DLD1 (cell line): ENCODE data around the gene ATP6V0C.

Source experiments
- in situ Hi-C: cut with HindIII; loops from 2 replicates; pipeline ENCODE4 v1.10.0; 2017; ENCODE audit warnings: low sequenced_read_pairs

ATP6V0C gene

GRCh38 chr16:2513405-2514332 lies at the start of gene ATP6V0C:
TSS of gene ATP6V0C (plus strand) at chr16:2513952. CDS start at chr16:2514104, 152 bp downstream.
- in situ Hi-C loops: no loop called here

- in situ Hi-C loops: no loop called here
Observed at GRCh38 chr16:2464333-2464732, 49.4 kb upstream of the ATP6V0C start.

DNA sequence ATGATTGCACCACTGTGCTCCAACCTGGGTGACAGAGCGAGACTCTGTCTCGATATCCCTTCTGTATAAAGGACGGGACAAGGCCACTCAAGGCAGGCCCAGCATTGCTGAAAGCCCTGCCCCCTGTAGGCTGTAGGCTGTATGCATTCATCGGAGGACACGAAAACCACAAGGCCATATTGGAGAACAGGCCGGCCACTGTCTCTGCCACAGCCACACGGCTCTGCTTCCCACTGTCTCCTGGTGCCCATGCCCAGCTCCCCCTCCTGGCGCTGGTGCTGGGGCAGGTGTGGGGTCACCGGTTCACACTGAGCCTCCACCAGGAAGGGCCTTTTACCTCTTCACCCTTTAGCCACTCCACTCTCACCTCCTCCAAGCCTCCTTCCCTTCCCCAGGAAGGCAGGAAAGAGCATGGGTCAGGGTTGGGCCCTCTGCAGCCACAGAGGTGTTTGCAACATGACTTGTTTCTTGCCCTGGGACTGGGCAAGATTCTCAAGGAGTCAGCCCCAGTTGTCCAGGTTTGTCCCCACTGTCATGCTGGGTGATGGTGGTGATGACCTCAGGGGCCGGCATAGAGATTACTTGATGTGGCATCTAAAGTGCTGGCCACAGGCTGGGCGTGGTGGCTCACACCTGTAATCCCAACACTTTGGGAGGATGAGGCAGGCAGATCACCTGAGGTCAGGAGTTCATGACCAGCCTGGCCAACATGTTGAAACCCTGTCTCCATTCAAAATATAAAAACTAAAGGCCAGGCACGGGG lies 47.9 kb upstream of the ATP6V0C start:
- in situ Hi-C loops: no loop called here

- in situ Hi-C loops: no loop called here
Observed at GRCh38 chr16:2466667-2467527, 46.9 kb upstream of the ATP6V0C start.

DNA sequence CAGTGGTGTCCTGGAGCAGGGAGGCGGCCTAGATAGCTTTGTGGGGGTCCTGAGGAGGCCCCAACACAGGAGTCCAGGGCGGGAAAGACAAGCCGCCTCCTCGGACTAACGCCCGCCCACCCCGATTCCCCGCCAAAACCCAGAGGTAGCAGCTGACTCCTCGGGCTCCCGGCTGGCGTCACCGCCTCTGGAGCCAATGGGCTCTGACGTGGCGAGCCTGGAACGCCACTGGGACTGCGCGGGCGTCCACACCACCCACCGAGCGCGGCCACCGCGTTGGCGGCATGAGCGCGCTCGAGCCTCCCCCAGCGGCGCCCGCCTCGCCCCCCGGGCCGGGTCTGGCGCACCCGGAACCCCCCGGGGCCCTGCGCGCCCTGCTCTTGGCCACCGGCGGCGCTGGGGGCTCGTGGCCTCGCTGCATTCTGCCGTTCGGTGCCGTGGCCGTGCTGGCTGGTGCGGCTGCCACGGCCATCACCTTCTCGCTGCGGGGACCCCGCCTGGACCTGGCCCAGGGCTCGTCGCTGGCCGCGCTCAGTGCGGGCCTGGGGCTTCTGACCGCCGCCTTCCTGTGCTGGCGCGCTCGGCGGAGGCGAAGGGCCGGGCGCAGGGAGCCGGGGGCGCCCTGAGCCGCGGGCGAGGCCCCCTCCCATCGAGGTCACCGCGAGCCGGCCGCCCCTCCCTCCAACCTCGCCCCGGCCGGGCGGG lies 46.1 kb upstream of the ATP6V0C start:
- in situ Hi-C loops: no loop called here

DNA sequence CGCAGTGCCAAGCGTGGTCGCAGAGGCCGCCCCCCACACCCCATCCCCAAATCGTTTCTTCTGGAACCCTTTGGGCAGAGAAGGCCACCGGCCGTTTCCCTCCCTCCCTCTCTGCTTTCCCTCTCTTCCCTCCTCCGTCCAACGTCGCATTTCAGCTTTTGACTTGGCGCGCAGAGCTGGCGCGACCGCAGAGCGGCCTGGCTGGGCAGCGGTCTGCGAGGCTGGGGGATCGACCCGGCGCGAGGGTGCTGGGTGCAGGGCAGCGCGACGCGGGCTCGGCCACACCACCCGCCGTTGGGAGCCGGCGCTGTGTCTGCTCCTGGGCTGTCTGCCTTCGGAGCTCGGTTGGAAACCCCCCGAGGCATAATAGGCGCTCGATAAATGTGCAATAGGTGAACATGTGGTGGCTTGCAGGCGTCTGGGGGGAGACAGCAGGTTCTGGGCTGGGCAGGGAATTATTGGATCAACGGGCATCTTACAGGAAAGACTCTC lies 45.5 kb upstream of the ATP6V0C start:
- in situ Hi-C loops: no loop called here

GRCh38 chr16:2468725-2469398 lies 44.9 kb upstream of the ATP6V0C start:
- in situ Hi-C loops: no loop called here

DNA sequence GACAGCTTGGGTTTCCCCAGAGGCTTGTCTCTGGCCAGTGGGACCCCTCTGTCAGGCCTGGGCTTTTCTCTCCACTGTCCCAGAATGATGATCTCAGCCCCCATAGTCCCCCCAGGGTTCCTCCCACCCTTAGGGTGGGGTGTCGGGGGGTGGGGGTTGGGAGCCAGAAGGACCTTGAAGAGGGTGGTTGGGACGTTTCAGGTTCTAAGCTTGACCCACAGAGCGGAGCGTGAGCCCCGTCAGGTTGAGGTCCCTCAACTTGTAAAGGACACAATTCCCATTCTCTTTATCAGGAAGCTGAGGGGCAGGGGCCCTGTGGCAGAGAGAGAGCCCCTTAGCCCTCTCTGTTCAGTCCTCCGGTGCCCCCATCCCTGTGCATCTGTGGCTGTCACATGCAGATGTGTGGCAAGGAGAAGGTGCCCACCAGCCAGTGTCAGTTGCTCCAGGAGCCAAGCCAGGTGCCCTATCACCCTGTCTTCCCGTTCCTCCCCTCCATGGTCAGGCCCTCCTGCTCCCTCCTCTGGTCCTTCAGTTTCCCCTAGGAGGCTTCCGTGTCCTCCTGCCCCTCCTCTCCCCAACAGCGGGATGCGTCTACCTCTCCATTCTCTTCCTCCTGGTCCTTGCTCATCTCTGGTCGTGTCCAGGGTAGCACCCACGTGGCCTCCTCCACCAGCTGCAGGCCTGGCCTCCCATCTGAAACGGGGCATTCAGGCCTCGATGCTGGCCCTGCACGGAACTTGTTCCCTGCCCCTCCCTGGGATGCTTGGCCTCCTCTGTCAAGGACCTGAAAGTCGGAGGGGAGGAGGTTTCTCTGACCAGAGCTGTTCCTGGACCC lies 44.1 kb upstream of the ATP6V0C start:
- in situ Hi-C loops: no loop called here

GRCh38 chr16:2470234-2470601 lies 43.5 kb upstream of the ATP6V0C start:
- in situ Hi-C loops: no loop called here

- in situ Hi-C loops: no loop called here
Observed at GRCh38 chr16:2470603-2471015, 43.1 kb upstream of the ATP6V0C start.

DNA sequence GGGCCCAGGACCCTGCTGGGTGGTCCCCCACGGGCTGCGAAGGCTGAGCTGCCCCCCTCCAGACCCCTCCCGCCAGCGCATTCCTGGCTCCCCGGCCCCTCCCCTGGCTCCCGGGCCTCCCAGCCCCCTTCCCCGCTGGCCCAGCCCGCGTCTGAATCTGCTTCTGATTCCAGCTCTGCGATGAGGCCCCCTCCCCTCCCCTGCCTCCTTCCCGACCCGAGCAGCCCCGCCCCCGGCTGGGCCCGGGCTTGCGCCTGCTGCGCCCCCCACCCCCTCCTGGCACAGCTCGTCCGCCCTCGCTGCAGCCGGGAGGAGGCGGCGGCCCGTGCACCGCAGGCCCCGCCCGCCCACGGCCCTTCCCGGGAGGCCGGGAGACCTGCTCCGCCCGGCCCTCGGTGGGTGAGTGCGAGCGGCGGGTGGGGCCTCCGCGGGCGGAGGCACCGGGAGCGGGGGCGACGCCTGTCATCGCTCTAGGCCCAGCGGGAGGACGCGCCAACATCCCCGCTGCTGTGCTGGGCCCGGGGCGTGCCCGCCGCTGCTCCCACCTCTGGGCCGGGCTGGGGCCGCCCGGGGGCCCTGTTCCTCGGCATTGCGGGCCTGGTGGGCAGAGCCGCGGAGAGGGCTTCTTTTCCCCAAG lies 42.6 kb upstream of the ATP6V0C start, which contains the start of gene NTN3:
TSS of gene NTN3 (plus strand) at position 282 of the 637 bp plus-strand sequence. CDS start 405 bp downstream, outside the sequence.
- in situ Hi-C loops: no loop called here

DNA sequence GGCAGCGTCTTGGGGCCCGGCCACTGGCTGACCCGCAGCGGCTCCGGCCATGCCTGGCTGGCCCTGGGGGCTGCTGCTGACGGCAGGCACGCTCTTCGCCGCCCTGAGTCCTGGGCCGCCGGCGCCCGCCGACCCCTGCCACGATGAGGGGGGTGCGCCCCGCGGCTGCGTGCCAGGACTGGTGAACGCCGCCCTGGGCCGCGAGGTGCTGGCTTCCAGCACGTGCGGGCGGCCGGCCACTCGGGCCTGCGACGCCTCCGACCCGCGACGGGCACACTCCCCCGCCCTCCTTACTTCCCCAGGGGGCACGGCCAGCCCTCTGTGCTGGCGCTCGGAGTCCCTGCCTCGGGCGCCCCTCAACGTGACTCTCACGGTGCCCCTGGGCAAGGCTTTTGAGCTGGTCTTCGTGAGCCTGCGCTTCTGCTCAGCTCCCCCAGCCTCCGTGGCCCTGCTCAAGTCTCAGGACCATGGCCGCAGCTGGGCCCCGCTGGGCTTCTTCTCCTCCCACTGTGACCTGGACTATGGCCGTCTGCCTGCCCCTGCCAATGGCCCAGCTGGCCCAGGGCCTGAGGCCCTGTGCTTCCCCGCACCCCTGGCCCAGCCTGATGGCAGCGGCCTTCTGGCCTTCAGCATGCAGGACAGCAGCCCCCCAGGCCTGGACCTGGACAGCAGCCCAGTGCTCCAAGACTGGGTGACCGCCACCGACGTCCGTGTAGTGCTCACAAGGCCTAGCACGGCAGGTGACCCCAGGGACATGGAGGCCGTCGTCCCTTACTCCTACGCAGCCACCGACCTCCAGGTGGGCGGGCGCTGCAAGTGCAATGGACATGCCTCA lies 41.9 kb upstream of the ATP6V0C start:
- in situ Hi-C loops: no loop called here

DNA sequence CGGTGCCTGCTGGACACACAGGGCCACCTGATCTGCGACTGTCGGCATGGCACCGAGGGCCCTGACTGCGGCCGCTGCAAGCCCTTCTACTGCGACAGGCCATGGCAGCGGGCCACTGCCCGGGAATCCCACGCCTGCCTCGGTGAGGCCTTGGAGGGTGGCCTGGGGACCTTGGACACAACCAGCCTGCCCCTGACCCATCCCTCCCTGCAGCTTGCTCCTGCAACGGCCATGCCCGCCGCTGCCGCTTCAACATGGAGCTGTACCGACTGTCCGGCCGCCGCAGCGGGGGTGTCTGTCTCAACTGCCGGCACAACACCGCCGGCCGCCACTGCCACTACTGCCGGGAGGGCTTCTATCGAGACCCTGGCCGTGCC lies 41.3 kb upstream of the ATP6V0C start:
- in situ Hi-C loops: no loop called here

DNA sequence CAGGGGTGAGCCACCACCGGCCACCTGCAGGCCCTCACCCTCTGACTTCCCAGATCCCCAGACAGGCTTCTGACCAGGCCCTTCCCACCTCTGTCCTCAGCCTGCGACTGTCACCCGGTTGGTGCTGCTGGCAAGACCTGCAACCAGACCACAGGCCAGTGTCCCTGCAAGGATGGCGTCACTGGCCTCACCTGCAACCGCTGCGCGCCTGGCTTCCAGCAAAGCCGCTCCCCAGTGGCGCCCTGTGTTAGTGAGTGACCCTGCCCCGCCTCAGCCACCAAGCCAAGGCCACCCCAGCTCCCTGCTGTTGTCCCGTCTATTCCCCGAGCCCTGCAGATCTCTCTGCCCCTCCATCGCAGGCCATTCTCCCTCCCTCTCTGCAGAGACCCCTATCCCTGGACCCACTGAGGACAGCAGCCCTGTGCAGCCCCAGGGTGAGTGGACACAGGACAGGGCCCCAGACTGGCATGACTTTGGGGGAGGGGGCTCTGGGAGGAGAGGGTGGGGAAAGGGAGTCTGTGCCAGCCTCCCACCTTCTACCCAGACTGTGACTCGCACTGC lies 40.8 kb upstream of the ATP6V0C start:
- in situ Hi-C loops: no loop called here

DNA sequence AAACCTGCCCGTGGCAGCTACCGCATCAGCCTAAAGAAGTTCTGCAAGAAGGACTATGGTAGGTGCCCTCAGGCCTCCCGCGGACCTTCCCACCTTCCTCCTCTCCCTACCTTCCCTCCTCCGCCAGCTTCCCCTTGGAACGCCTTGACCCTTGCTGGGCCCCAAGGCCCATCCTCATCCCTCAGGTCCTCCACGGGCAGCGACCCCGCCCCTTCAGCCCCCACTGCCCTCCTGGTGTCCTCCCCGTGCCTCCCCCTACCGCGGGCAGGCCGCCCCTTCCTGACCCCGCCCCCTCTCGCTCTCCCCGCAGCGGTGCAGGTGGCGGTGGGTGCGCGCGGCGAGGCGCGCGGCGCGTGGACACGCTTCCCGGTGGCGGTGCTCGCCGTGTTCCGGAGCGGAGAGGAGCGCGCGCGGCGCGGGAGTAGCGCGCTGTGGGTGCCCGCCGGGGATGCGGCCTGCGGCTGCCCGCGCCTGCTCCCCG lies 40.3 kb upstream of the ATP6V0C start:
- in situ Hi-C loops: no loop called here

DNA sequence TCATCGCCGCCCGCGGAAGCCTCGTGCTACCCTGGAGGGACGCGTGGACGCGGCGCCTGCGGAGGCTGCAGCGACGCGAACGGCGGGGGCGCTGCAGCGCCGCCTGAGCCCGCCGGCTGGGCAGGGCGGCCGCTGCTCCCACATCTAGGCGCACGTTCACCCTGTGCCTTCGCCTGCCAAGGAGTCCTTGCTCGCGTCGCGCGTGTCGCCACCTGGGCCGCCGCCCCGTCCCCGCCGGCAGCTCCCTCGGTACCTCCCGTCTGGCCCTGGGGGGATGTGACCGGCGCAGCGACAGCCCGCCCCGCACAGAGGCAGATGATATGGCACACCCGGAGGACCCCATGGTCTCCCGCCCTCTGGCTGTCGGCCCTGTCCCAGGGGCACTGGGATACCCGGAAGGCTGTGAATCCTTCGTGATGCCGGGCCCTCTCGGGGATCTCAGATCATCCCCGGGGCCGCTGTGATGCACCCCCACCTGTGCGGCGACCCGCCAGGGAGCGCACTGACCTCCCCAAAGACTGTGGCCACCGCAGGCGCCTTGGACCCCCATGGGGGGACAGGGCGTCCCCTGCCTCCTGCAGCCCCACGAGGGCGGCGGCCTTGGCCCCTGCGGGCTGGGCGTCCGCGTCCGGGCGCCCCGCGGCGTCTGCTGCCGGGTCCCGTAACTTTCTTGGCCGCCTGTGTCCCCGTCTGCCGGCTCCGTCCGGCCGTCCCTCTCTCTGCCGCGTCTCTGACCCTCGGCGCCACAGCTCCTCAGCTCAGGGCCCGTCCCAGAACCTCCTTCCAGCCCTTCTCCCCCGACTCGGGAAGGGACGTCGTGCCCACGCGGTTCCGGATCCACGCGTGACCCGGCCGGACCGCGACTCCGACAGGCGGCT lies 39.5 kb upstream of the ATP6V0C start:
- in situ Hi-C loops: no loop called here
